Heart left ventricle (tissue), 13 donors: Measurements from ENCODE around the gene C1orf35.

Source experiments
- CTCF ChIP-seq, 12 donors: fragments of 200-600 bp; sonication (generic) in 4 of 12; IDR thresholded peaks; one replicate each; pipeline versions ENCODE4 v1.5.0 to v1.8.0; 2018 to 2022; ENCODE audit warnings: antibody characterized with exemption in 12 of 12, mild to moderate bottlenecking in 5 of 12
- POLR2A ChIP-seq, 2 donors: fragments of 450-650 bp; IDR thresholded peaks; one replicate each; pipeline ENCODE4 v1.6.1; 2017; ENCODE audit warnings: antibody characterized with exemption in 2 of 2, mild to moderate bottlenecking in 2 of 2, moderate library complexity in 2 of 2
- donor health status: ischemic (EF 13 %, LVEDD 7.1; RV severe dilation, severe dysfunction).
- donor health status: DM: no; HTN: yes; CAD: no.
- donor health status: DM: no; HTN: no; CAD: no.
- donor health status: ischemic (EF 25% LVEDD 6.9; RV normal size, moderate dysfunction).
- donor health status: ischemic (EF 25% LVEDD 5.7; RV mildly dilated, moderate dysfunction).
- donor health status: ischemic (EF 35%, LVEDD 5.7; RV mildly dilated, moderate dysfunction).
- donor health status: nonischemic (EF 11% LVEDD 7.7; RV severe dilation, severe dysfunction).
- donor health status: DM: yes; HTN: yes; CAD: no.
- donor health status: PGD.
- donor health status: ischemic (EF 29% LVEDD 5.4; RV normal size, mild dysfunction).
- donor health status: nonischemic (EF 23%, LVEDD 6.1; RV moderate dilation, normal function).

- TF ChIP-seq POLR2A (IDR thresholded peaks at IDR 0.05) (no peak), CTCF (IDR thresholded peaks at IDR 0.05) (no peak)
Measured at GRCh38 chr1:228098323-228098931, 4.7 kb downstream of the C1orf35 start.
